OCI-LY1 (cell line): ENCODE results near the gene ARPIN.
"Not testable (repeated sequence)": the region's sequence is repeated elsewhere in the genome, so short reads cannot be mapped to it uniquely, and the experiment has no call there.

Experiments
- H2AFZ ChIP-seq: fragments of 200-600 bp; sonication (generic), shearing (Covaris generic); 2 replicates; pipeline ENCODE4 v1.6.0; 2014; ENCODE audit warnings: antibody characterized with exemption, mild to moderate bottlenecking, low read length
- H3F3A ChIP-seq: fragments of 200-600 bp; sonication (generic), shearing (Covaris generic); 2 replicates; pipeline ENCODE4 v1.6.0; 2014; ENCODE audit warnings: mild to moderate bottlenecking, antibody characterized with exemption, low read length, moderate library complexity; ENCODE audit not compliant: insufficient read depth
- H3K27ac ChIP-seq: fragments of 200-600 bp; sonication (generic); 2 replicates; pipeline ENCODE4 v1.5.1; 2014; ENCODE audit warnings: low read length, mixed run types, mild to moderate bottlenecking, low read depth; ENCODE audit not compliant: poor library complexity, severe bottlenecking
- H3K27me3 ChIP-seq: fragments of 200-600 bp; sonication (generic); 2 replicates; pipeline ENCODE4 v1.6.0; 2014; ENCODE audit warnings: antibody characterized with exemption, mild to moderate bottlenecking, low read length, moderate library complexity; ENCODE audit not compliant: insufficient read depth
- H3K36me3 ChIP-seq: fragments of 200-600 bp; sonication (generic); 2 replicates; pipeline ENCODE4 v1.6.1; 2014; ENCODE audit warnings: mild to moderate bottlenecking, antibody characterized with exemption, low read length, moderate library complexity, mixed read lengths; ENCODE audit not compliant: insufficient read depth
- H3K4me1 ChIP-seq: fragments of 200-600 bp; sonication (generic); 2 replicates; pipeline ENCODE4 v1.5.1; 2014; ENCODE audit warnings: mild to moderate bottlenecking, low read length, moderate library complexity; ENCODE audit not compliant: insufficient read depth, severe bottlenecking
- H3K4me2 ChIP-seq: fragments of 200-600 bp; sonication (generic), shearing (Covaris generic); 2 replicates; pipeline ENCODE4 v1.6.1; 2014; ENCODE audit warnings: low read length
- H3K4me3 ChIP-seq: fragments of 200-600 bp; sonication (generic); 2 replicates; pipeline ENCODE4 v1.5.1; 2014; ENCODE audit warnings: low read length, low read depth, mild to moderate bottlenecking, mixed read lengths; ENCODE audit not compliant: poor library complexity, severe bottlenecking
- H3K79me2 ChIP-seq: fragments of 200-600 bp; shearing (Covaris generic); 2 replicates; pipeline ENCODE4 v1.6.1; 2016; ENCODE audit warnings: mixed run types, low read length, mixed read lengths; ENCODE audit not compliant: insufficient read depth
- H3K9ac ChIP-seq: fragments of 200-600 bp; sonication (generic), shearing (Covaris generic); 2 replicates; pipeline ENCODE4 v1.6.1; 2014; ENCODE audit warnings: mild to moderate bottlenecking, low read length, mixed read lengths
- H3K9me2 ChIP-seq: fragments of 200-600 bp; sonication (generic), shearing (Covaris generic); 2 replicates; pipeline ENCODE4 v1.6.1; 2014; ENCODE audit warnings: low read depth, mild to moderate bottlenecking, low read length, mixed read lengths
- H3K9me3 ChIP-seq: fragments of 200-600 bp; shearing (Covaris generic); 2 replicates; pipeline ENCODE4 v1.6.1; 2014; ENCODE audit warnings: low read length, mixed read lengths
- H4K20me1 ChIP-seq: fragments of 200-600 bp; sonication (generic), shearing (Covaris generic); 2 replicates; pipeline ENCODE4 v1.6.0; 2016; ENCODE audit warnings: mild to moderate bottlenecking, low read length; ENCODE audit not compliant: insufficient read depth
- CTCF ChIP-seq: fragments of 200-600 bp; sonication (generic), shearing (Covaris generic); IDR thresholded peaks from 2 replicates; pipeline ENCODE4 v1.5.1; 2017; ENCODE audit warnings: mild to moderate bottlenecking, antibody characterized with exemption, low read length, moderate library complexity, mixed read lengths
- EZH2 ChIP-seq: fragments of 200-600 bp; sonication (generic), shearing (Covaris generic); IDR thresholded peaks from 2 replicates; pipeline ENCODE4 v1.8.0; 2017; ENCODE audit warnings: borderline replicate concordance, mixed run types, mild to moderate bottlenecking, antibody characterized with exemption, low read length, moderate library complexity, mixed read lengths

Gene ARPIN

GRCh38 chr15:89855948-89856347, 56.8 kb downstream of the ARPIN start:
- Histone ChIP-seq H3K4me1 (peaks cover 5% of the 10 kb centered on the region), H3K9ac (no peak overlapping the region), H3K9me2 (no peaks in the 10 kb centered on the region), H3K27ac (no peak overlapping the region), H3K4me3 (no peak overlapping the region), H3K4me2 (no peak overlapping the region), H4K20me1 (no peaks in the 10 kb centered on the region), H3K9me3 (no peaks in the 10 kb centered on the region), H3K36me3 (peaks cover 19% of the 10 kb centered on the region), H3F3A (no peaks in the 10 kb centered on the region), H3K79me2 (no peaks in the 10 kb centered on the region), H3K27me3 (no peaks in the 10 kb centered on the region), H2AFZ (no peak overlapping the region)
- TF ChIP-seq EZH2: no peak
- TF ChIP-seq CTCF: no peak

GRCh38 chr15:89854863-89855262, 57.9 kb downstream of the ARPIN start:
- H3K27ac ChIP-seq, H3K4me1 ChIP-seq, H2AFZ ChIP-seq, H3K27me3 ChIP-seq, H3K9me3 ChIP-seq, H3K4me3 ChIP-seq, H3K79me2 ChIP-seq, H3F3A ChIP-seq, H3K4me2 ChIP-seq, H3K9ac ChIP-seq, H3K9me2 ChIP-seq, H4K20me1 ChIP-seq: not testable (repeated sequence)
- H3K36me3 ChIP-seq: peaks cover 15% of the 10 kb centered on the region

- Histone ChIP-seq H3F3A (no peaks in the 10 kb centered on the region), H2AFZ (no peak overlapping the region), H3K9me3 (no peaks in the 10 kb centered on the region), H3K36me3 (peaks cover 13% of the 10 kb centered on the region), H3K4me2 (no peak overlapping the region), H3K9me2 (no peaks in the 10 kb centered on the region), H3K79me2 (no peaks in the 10 kb centered on the region), H3K9ac (no peak overlapping the region), H3K4me1 (peaks cover 5% of the 10 kb centered on the region), H4K20me1 (no peaks in the 10 kb centered on the region), H3K27me3 (no peaks in the 10 kb centered on the region), H3K27ac (no peak overlapping the region), H3K4me3 (no peak overlapping the region)
- TF ChIP-seq CTCF (no peak), EZH2 (no peak)
Observed at GRCh38 chr15:89852342-89852995, 60.3 kb downstream of the ARPIN start.

GRCh38 chr15:89851673-89852341, 60.9 kb downstream of the ARPIN start:
- Histone ChIP-seq H3K4me1 (peaks cover 5% of the 10 kb centered on the region), H3K79me2 (no peaks in the 10 kb centered on the region), H3K27me3 (no peaks in the 10 kb centered on the region), H3K4me2 (no peak overlapping the region), H3K9me2 (no peaks in the 10 kb centered on the region), H3F3A (no peaks in the 10 kb centered on the region), H3K9me3 (no peaks in the 10 kb centered on the region), H4K20me1 (no peaks in the 10 kb centered on the region), H3K9ac (no peak overlapping the region), H3K4me3 (no peak overlapping the region), H3K27ac (no peak overlapping the region), H3K36me3 (peaks cover 13% of the 10 kb centered on the region), H2AFZ (no peak overlapping the region)
- TF ChIP-seq EZH2 (no peak), CTCF (no peak)
